Measurements from ENCODE around the gene DNAJC17. TPM values are rescaled to one million over a fixed set of nuclear protein-coding genes. Genes with fewer than 3 reads are reported as not detected.

DNAJC17 gene
- total RNA-seq, 1 experiment from 2014 or later = 36.1 TPM

- Histone ChIP-seq H4K20me1 (ENCODE audit: insufficient read depth) (no peaks in the 10 kb centered on the region), H3K4me3 (replicated peaks in 1 of 2; ENCODE audit: low read depth in 1 of 2, low read length in 2 of 2) (no peak overlapping the region), H3K4me1 (ENCODE audit: control insufficient read depth in 1 of 2, insufficient read depth in 2 of 2, low read length in 2 of 2) (peaks cover 5 to 17% of the 10 kb centered on the region in 2 experiments; a peak in 3 of 4 replicates), H2AFZ (ENCODE audit: low read depth, low read length, poor library complexity, severe bottlenecking) (no peak overlapping the region), H3K4me2 (ENCODE audit: low read length) (peak overlapping the region; percentile 93; the same call in 1 of the 2 replicates), H3K79me2 (ENCODE audit: insufficient read depth, low read length) (peaks cover 16% of the 10 kb centered on the region), H3K27ac (ENCODE audit: low read depth, low read length) (no peak overlapping the region), H3K9me2 (ENCODE audit: insufficient read depth) (no peaks in the 10 kb centered on the region), H3K9me3 (ENCODE audit: control insufficient read depth in 1 of 2, insufficient read depth in 1 of 2, low read depth in 1 of 2, low read length in 2 of 2) (no peaks in the 10 kb centered on the region), H3K9ac (ENCODE audit: low read length) (no peak overlapping the region), H3K27me3 (ENCODE audit: insufficient read depth, low read length) (no peaks in the 10 kb centered on the region), H3K36me3 (ENCODE audit: control insufficient read depth in 1 of 2, insufficient read depth in 2 of 2, low read length in 2 of 2) (no peaks in the 10 kb centered on the region; a peak in 2 of 4 replicates)
- TF ChIP-seq FOSL1 (IDR thresholded peaks at IDR 0.05; ENCODE audit: low read depth) (no peak), ELF1 (IDR thresholded peaks at IDR 0.05; ENCODE audit: borderline replicate concordance, low read depth) (no peak), CEBPB (IDR thresholded peaks at IDR 0.05; ENCODE audit: low read depth) (no peak), EZH2phosphoT487 (IDR thresholded peaks at IDR 0.05; ENCODE audit: borderline replicate concordance) (no peak), POLR2A (IDR thresholded peaks at IDR 0.05; ENCODE audit: borderline replicate concordance, extremely low read depth, insufficient read depth, insufficient read length) (no peak), EZH2 (IDR thresholded peaks at IDR 0.05) (no peak), POLR2AphosphoS5 (IDR thresholded peaks at IDR 0.05; ENCODE audit: low read depth, low read length) (no peak), YY1 (IDR thresholded peaks at IDR 0.05; ENCODE audit: extremely low read depth, insufficient replicate concordance, low read depth, low read length) (no peak), REST (IDR thresholded peaks at IDR 0.05; ENCODE audit: low read depth) (no peak), RAD21 (IDR thresholded peaks at IDR 0.05; ENCODE audit: low read depth) (no peak), MAX (IDR thresholded peaks at IDR 0.05) (no peak), SRF (IDR thresholded peaks at IDR 0.05; ENCODE audit: low read depth) (no peak), ATF3 (IDR thresholded peaks at IDR 0.05) (no peak), EGR1 (IDR thresholded peaks at IDR 0.05; ENCODE audit: low read depth) (no peak), SIN3A (IDR thresholded peaks at IDR 0.05; ENCODE audit: low read depth) (no peak), ZFX (IDR thresholded peaks at IDR 0.05) (no peak), SP1 (IDR thresholded peaks at IDR 0.05; ENCODE audit: low read depth) (no peak)
- CTCF ChIA-PET = interaction anchor here (1.4 kb wide), 1 partner anchor 64 kb away, joined by 4 read pairs; no protein-coding TSS in a partner anchor
- POLR2A ChIA-PET = no interaction called here
- no TSS peak for BruUV-seq (replicated peaks)
- DNase-seq (ENCODE audit: low read depth, low spot score) (no peak), ATAC-seq (no peak)
- RAD21 ChIA-PET (ENCODE audit: low non-redundant PET in 1 of 2, low total read pairs in 2 of 2, uncharacterized antibody in 2 of 2, unreplicated experiment in 2 of 2) = no interaction called here
- intact Hi-C loops (cut with micrococcal nuclease) = no loop called here
Observed at GRCh38 chr15:40808861-40809450, 1.7 kb upstream of the DNAJC17 start.

All from HCT116 (cell line).